HG02642 (cell line): ENCODE measurements around the gene PRDM1.

Experiments used
- ATAC-seq: cut with Tn5 transposase; IDR thresholded peaks from one replicate; pipeline ENCODE4 v1.9.1; 2021; ENCODE audit warnings: mild to moderate bottlenecking; ENCODE audit not compliant: unreplicated experiment, poor library complexity

The PRDM1 gene

GRCh38 chr6:106094261-106094963, 8.3 kb downstream of the PRDM1 start:
- ATAC-seq = no peak

DNA sequence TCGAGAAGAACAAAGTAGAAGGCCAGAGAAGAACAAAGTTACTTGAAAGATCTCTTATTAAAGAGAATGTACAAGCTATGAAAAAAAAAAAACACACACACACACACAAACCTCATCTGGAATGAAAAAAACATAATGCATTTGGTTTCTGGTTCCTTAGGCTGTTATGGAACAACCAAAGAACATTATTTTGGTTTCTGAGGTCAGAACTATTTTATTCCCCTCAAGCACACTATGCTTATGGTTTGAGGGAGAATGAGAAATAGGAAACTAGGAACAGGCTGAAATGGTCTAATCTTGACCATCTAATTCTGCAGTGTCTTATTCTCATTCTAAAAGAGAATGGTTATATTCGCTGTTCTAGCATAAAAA, 8.8 kb downstream of the PRDM1 start:
- no peak for ATAC-seq

- peak; percentile 44 for ATAC-seq
Measured at GRCh38 chr6:106097411-106098231, 11.5 kb downstream of the PRDM1 start.

- ATAC-seq = peak; percentile 39
Measured at GRCh38 chr6:106098383-106099234, 12.5 kb downstream of the PRDM1 start.

GRCh38 chr6:106099235-106099537, 13.1 kb downstream of the PRDM1 start:
- ATAC-seq = no peak

DNA sequence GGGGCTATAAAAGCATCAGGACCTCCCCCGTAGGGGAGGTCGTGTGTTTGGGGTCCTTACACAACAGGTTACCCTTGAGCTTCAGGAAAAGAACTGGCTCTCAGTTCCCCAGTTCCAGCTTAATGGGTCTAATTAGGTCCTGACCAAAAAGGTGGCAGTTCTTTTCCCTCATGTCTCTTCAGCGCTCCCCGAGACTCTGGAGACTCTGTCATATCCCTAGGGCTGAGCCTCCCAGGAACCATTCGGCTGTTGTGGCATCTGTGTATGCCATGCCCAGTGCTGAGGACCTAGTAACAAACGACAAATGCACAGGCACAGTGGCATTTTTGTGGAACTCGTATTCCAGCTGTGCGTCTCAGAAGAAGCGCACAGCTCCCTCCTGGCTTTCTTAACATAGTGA, 14.6 kb downstream of the PRDM1 start:
- no peak for ATAC-seq

GRCh38 chr6:106101466-106101865, 15.3 kb downstream of the PRDM1 start:
- ATAC-seq = no peak

DNA sequence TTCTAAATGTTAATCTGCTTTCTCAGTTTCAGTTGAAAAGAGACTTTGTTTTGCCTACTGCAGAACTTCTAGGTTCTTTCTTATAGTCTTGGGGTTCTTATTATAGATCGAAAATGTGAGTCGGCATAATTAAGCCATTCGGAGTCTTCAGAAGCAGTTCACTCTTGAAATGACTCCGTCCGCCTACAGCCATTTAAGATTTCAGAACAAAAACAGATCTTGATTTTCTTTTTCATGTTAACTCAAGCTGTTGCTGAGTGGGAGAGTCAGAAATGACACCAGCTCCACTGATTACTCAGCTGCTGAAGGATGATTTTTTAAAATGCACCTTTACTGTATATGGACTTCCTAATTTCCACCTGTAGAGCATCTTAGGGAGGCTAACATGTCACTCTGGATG, 15.9 kb downstream of the PRDM1 start:
- peak; percentile 60 for ATAC-seq

DNA sequence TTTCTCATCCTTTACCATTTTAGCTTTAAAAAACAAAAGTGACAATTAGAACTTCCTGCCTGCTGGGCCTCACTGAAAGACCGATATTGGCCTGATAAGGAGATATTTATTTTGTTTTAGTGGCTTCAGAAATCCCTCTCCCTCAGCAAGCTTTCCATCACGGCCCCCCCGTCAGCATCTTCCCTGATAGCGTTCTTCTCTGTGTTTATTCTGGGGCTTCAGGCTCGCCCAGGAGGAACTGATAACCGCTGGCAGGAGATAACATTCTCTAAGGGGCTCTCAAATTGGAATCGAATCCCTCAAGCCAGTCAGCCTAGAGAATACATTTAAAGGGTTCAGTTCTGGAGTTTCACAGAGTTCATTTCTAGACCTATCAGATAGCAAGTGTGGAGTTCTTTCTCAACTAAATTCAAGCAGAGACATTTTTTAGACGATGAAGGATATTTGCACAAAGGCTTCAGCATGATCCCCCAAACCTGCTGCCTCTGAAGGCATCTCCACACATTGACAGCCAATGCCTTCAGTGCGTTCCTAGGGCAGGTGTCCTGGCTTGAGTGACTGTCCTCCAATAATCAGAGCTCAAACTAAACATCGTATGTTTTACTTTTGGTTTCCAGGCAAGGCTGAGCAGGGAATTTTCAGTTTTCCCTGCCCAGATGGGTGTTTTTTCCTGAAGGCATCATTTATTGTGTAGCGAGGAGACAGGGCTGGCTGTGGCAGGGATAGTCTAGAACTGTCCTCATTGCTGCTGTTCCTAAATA, 17.0 kb downstream of the PRDM1 start:
- ATAC-seq = no peak

DNA sequence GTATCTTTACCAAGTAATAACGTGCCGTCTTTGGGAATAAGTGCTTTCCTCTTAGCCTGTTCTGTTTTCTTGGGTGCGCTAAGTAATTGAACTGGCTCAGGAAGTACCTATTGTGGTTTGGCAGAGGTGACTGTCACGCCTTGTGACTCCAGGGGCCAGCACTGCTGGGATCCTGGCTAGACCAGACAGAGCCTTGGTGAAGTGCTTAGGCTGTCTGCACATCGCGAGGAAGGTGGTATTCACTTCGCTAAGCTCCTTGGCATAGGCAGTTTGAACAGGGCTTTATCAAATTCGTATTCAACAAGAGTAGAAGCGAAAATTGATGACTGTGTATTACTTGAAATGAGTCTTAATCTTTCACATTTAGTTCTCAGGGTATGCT, 17.6 kb downstream of the PRDM1 start:
- peak; percentile 48 for ATAC-seq

DNA sequence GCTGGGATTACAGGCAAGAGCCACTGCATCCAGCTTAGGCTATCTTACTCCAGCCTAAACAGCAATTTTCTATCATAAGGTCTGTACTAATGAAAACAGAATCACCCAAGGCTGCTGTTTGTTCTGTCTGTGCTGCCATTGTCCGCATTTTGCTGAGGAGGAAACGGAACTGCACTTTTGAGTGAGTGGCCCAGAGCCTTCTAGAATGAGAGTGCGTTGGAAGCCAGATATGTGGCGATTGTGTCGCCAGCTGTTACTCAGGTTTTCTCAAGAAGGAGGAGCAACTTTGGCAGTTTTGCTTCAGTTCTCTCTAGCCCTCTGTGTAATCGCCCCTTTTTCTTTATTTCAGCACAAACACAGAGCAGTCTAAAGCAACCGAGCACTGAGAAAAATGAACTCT, 18.3 kb downstream of the PRDM1 start:
- ATAC-seq = no peak

- ATAC-seq = no peak
Measured at GRCh38 chr6:106104941-106105340, 18.8 kb downstream of the PRDM1 start.

- ATAC-seq = no peak
Measured at GRCh38 chr6:106105493-106105892, 19.4 kb downstream of the PRDM1 start.

- no peak for ATAC-seq
Measured at GRCh38 chr6:106106276-106107042, 20.3 kb downstream of the PRDM1 start.

DNA sequence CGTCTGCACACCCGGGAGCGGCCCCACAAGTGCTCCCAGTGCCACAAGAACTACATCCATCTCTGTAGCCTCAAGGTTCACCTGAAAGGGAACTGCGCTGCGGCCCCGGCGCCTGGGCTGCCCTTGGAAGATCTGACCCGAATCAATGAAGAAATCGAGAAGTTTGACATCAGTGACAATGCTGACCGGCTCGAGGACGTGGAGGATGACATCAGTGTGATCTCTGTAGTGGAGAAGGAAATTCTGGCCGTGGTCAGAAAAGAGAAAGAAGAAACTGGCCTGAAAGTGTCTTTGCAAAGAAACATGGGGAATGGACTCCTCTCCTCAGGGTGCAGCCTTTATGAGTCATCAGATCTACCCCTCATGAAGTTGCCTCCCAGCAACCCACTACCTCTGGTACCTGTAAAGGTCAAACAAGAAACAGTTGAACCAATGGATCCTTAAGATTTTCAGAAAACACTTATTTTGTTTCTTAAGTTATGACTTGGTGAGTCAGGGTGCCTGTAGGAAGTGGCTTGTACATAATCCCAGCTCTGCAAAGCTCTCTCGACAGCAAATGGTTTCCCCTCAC, 21.0 kb downstream of the PRDM1 start:
- no peak for ATAC-seq

GRCh38 chr6:106108129-106108528, 22.0 kb downstream of the PRDM1 start:
- ATAC-seq = no peak

GRCh38 chr6:106109029-106109428, 22.9 kb downstream of the PRDM1 start:
- ATAC-seq = no peak

DNA sequence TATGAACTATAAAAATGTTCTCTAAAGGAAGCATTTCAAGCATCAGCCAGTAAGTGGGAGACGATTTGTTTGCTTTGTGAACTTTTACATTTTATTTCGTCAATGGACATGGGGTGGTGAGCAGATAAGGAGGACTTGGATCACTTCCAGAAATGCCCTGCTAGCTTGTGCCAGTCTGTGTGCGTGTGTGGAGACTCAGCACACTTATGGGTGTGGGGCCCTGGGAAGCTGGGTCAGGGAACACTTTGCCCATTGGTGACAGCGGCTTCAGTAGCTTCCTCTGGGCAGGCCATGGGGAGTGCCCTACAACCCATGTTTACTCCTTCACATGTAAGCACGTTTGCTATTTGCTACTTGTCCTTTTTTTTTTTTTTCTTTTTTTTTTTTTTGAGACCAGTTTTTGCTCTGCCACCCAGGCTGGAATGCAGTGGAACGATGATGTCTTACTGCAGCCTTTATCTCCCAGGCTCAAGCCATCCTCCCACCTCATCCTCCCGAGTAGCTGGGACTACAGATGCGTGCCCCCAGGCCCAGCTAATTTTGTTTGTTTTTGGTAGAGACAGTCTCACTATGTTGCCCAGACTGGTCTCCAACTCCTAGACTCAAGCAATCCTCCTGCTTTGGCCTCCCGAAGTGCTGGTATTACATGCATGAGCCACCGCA, 24.2 kb downstream of the PRDM1 start:
- no peak for ATAC-seq

DNA sequence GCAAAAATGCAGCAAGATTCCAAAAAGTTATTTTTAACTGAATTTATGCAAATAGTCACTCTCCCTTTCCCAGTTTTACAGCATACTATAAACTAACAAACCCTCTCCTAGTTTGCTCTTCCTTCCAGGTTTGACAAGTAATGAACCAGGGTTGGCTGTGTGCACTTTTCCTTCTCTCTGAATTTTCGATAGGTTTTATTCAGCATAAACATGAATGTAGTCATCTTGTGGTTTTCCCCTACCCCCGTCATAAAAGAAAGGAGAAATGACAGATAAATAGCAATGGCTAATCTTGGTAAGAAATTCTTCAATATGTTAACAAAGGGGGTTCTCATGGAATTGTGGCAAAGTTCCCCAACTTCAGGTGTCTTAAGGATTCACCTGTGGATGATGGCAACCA, 26.3 kb downstream of the PRDM1 start:
- ATAC-seq = no peak
